Smooth muscle cell (in vitro differentiated cells): Measurements from ENCODE around the gene CFAP97D2. TPM values are rescaled to one million over a fixed set of nuclear protein-coding genes. Genes with fewer than 3 reads are reported as not detected.
"Not testable (repeated sequence)": the region's sequence is repeated elsewhere in the genome, so short reads cannot be mapped to it uniquely, and the experiment has no call there.

Experiments used
- DNase-seq: peaks from one replicate; lab custom pipeline; 2025; ENCODE audit not compliant: unreplicated experiment; lab: John Stamatoyannopoulos, UW
- H2AFZ ChIP-seq: fragments of 200-600 bp; sonication (generic); 2 replicates; pipeline ENCODE4 v1.6.0; 2016; ENCODE audit warnings: antibody characterized with exemption, low read depth, mild to moderate bottlenecking
- H3F3A ChIP-seq: fragments of 200-600 bp; sonication (generic); 2 replicates; pipeline ENCODE4 v1.6.0; 2017; ENCODE audit warnings: antibody characterized with exemption, low read depth
- H3K27ac ChIP-seq: fragments of 200-600 bp; sonication (generic); 2 replicates; pipeline ENCODE4 v1.5.1; 2016; ENCODE audit warnings: low read depth, mild to moderate bottlenecking
- H3K27me3 ChIP-seq: fragments of 200-600 bp; sonication (generic); 2 replicates; pipeline ENCODE4 v1.6.1; 2016; ENCODE audit warnings: low read depth, mild to moderate bottlenecking
- H3K36me3 ChIP-seq: fragments of 200-600 bp; sonication (generic); 2 replicates; pipeline ENCODE4 v1.5.1; 2016; ENCODE audit warnings: low read depth
- H3K4me1 ChIP-seq: fragments of 200-600 bp; sonication (generic); 2 replicates; pipeline ENCODE4 v1.5.1; 2016; ENCODE audit warnings: low read depth
- H3K4me2 ChIP-seq: fragments of 200-600 bp; sonication (generic); 2 replicates; pipeline ENCODE4 v1.6.0; 2016; ENCODE audit warnings: mild to moderate bottlenecking
- H3K4me3 ChIP-seq: fragments of 200-600 bp; sonication (generic); 2 replicates; pipeline ENCODE4 v1.5.1; 2016; ENCODE audit warnings: mild to moderate bottlenecking
- H3K79me2 ChIP-seq: fragments of 200-600 bp; sonication (generic); 2 replicates; pipeline ENCODE4 v1.6.0; 2016; ENCODE audit warnings: low read depth, mild to moderate bottlenecking
- H3K9ac ChIP-seq: fragments of 200-600 bp; sonication (generic); 2 replicates; pipeline ENCODE4 v1.6.0; 2016; ENCODE audit warnings: low read depth
- H3K9me3 ChIP-seq: fragments of 200-600 bp; sonication (generic); replicated peaks from 2 replicates; pipeline ENCODE4 v1.5.1; 2016; ENCODE audit warnings: low read depth
- H4K20me1 ChIP-seq: fragments of 200-600 bp; sonication (generic); 2 replicates; pipeline ENCODE4 v1.6.0; 2016; ENCODE audit warnings: low read depth
- CTCF ChIP-seq: fragments of 200-600 bp; sonication (generic); IDR thresholded peaks from 2 replicates; pipeline ENCODE4 v1.5.1; 2017; ENCODE audit warnings: borderline replicate concordance, mild to moderate bottlenecking, antibody characterized with exemption; ENCODE audit not compliant: insufficient read depth, poor library complexity, severe bottlenecking
- WGBS: methylation state at CpG from one replicate; pipeline ENCODE4 v1.1.7; 2016; ENCODE audit warnings: low lambda C conversion rate; 5-methylcytosine and 5-hydroxymethylcytosine counted together
- polyA plus RNA-seq: library from polyadenylated mRNA; unstranded; fragments of >200 nt; fragmentation: Nextera tagmentation; extraction: Ambion mirVana; gene quantifications from 2 replicates; pipeline ENCODE4 v1.2.1, GENCODE V29; 2016
- total RNA-seq: library from RNA; depleted of rRNA; stranded (reverse); fragments of >200 nt; gene quantifications from 2 replicates; pipeline ENCODE4 v1.2.3, GENCODE V29; 2014

Gene CFAP97D2
- total and polyA plus RNA-seq, 2 experiments from 2014 or later, result not detected

- Histone ChIP-seq H3K4me2 (no peak overlapping the region), H3K79me2 (no peaks in the 10 kb centered on the region), H3K27me3 (no peaks in the 10 kb centered on the region), H3K9me3 (no peaks in the 10 kb centered on the region), H4K20me1 (no peaks in the 10 kb centered on the region), H3K4me1 (no peaks in the 10 kb centered on the region), H3K9ac (no peak overlapping the region), H3K27ac (no peak overlapping the region), H2AFZ (no peak overlapping the region), H3K4me3 (no peak overlapping the region), H3K36me3 (no peaks in the 10 kb centered on the region), H3F3A (no peaks in the 10 kb centered on the region)
- 67% methylated on average over 10 of the region's 10 CpGs for WGBS
- peak; percentile 8 for TF ChIP-seq CTCF
- DNase-seq, result no peak
These were observed 32.4 kb upstream of the CFAP97D2 start for GRCh38 chr13:114146629-114147028.

GRCh38 chr13:114147803-114148520, 31.1 kb upstream of the CFAP97D2 start:
- Histone ChIP-seq H3K9ac (no peak overlapping the region), H3K4me1 (no peaks in the 10 kb centered on the region), H3K27me3 (no peaks in the 10 kb centered on the region), H3F3A (no peaks in the 10 kb centered on the region), H3K36me3 (no peaks in the 10 kb centered on the region), H3K4me2 (no peak overlapping the region), H2AFZ (no peak overlapping the region), H4K20me1 (no peaks in the 10 kb centered on the region), H3K79me2 (no peaks in the 10 kb centered on the region), H3K4me3 (no peak overlapping the region), H3K27ac (no peak overlapping the region), H3K9me3 (no peaks in the 10 kb centered on the region)
- 96% methylated on average over 18 of the region's 22 CpGs for WGBS
- no peak for DNase-seq
- TF ChIP-seq CTCF, result no peak

- no peak for TF ChIP-seq CTCF
- 85% methylated on average over 8 of the region's 8 CpGs for WGBS
- DNase-seq, result no peak
- no peak overlapping the region for H3K4me2 ChIP-seq
- H3K4me1 ChIP-seq, result no peaks in the 10 kb centered on the region
- H3K79me2 ChIP-seq, result no peaks in the 10 kb centered on the region
- H3K9ac ChIP-seq, result no peak overlapping the region
- H2AFZ ChIP-seq, result no peak overlapping the region
- H3F3A ChIP-seq, result no peaks in the 10 kb centered on the region
- no peaks in the 10 kb centered on the region for H3K27me3 ChIP-seq
- H3K4me3 ChIP-seq, result no peak overlapping the region
- no peaks in the 10 kb centered on the region for H3K9me3 ChIP-seq
- H3K27ac ChIP-seq, result no peak overlapping the region
- no peaks in the 10 kb centered on the region for H4K20me1 ChIP-seq
- no peaks in the 10 kb centered on the region for H3K36me3 ChIP-seq
These were observed 30.6 kb upstream of the CFAP97D2 start for GRCh38 chr13:114148521-114148855.

- H4K20me1 ChIP-seq, H3K36me3 ChIP-seq, H3K9ac ChIP-seq, H3K4me2 ChIP-seq, DNase-seq, H2AFZ ChIP-seq, H3F3A ChIP-seq, H3K4me1 ChIP-seq, H3K4me3 ChIP-seq, H3K27ac ChIP-seq, H3K79me2 ChIP-seq, H3K27me3 ChIP-seq, H3K9me3 ChIP-seq: not testable (repeated sequence)
- 95% methylated on average over 13 of the region's 19 CpGs for WGBS
These were observed 30.2 kb upstream of the CFAP97D2 start for GRCh38 chr13:114148886-114149285.
